ENCODE data around the gene SPATS2. TPM values are rescaled to one million over a fixed set of nuclear protein-coding genes. Genes with fewer than 3 reads are reported as not detected.
A peak's percentile ranks its signal among the peaks of the same experiment; 100 is the strongest.
"Not testable (repeated sequence)": the region's sequence is repeated elsewhere in the genome, so short reads cannot be mapped to it uniquely, and the experiment has no call there.

Gene SPATS2
- 43.5 and 50.7 TPM in 2 replicates for total RNA-seq (2014; rRNA removed; shearing (Covaris generic); ENCODE audit: low replicate concordance)

- peak within 1 kb of the TSS; percentile 80 for H3K4me2 ChIP-seq (ENCODE audit: low read depth, low read length, poor library complexity, severe bottlenecking)
- H3K9ac ChIP-seq (ENCODE audit: low read length), result peak within 1 kb of the TSS; percentile 97
- peaks cover 37% of the 10 kb centered on the region for H3K4me1 ChIP-seq (ENCODE audit: low read length)
- H3K79me2 ChIP-seq (ENCODE audit: low read length), result peaks cover 51% of the 10 kb centered on the region
- no peaks in the 10 kb centered on the region; the same call in 1 of the 2 replicates for H4K20me1 ChIP-seq (ENCODE audit: insufficient read depth, low read depth, low read length)
- no peaks in the 10 kb centered on the region for H3K9me2 ChIP-seq (replicated peaks; ENCODE audit: insufficient read depth, low read length)
- no peaks in the 10 kb centered on the region for H3K27me3 ChIP-seq (ENCODE audit: low read length)
- DNase-seq, result no peak
- peak within 1 kb of the TSS; percentile 88 for H3K27ac ChIP-seq (ENCODE audit: low read length)
- H3K4me3 ChIP-seq (ENCODE audit: low read length), result peak within 1 kb of the TSS; percentile 66
- no peaks in the 10 kb centered on the region for H3K9me3 ChIP-seq (ENCODE audit: low read length)
- H3K36me3 ChIP-seq (ENCODE audit: insufficient read depth, low read length), result peaks cover 15% of the 10 kb centered on the region
- H2AFZ ChIP-seq (ENCODE audit: low read length), result peak within 1 kb of the TSS; percentile 89; the same call in 1 of the 2 replicates
Measured at GRCh38 chr12:49367381-49368239, at the start of gene SPATS2. SPATS2 (plus strand) TSS chr12:49367462; CDS start chr12:49461013, 93,551 bp downstream.

- not testable (repeated sequence) for DNase-seq; H4K20me1 ChIP-seq (ENCODE audit: insufficient read depth, low read depth, low read length); H3K4me3 ChIP-seq (ENCODE audit: low read length); H3K9ac ChIP-seq (ENCODE audit: low read length); H3K27me3 ChIP-seq (ENCODE audit: low read length); H3K9me2 ChIP-seq (replicated peaks; ENCODE audit: insufficient read depth, low read length); H3K4me2 ChIP-seq (ENCODE audit: low read depth, low read length, poor library complexity, severe bottlenecking); H3K27ac ChIP-seq (ENCODE audit: low read length); H3K9me3 ChIP-seq (ENCODE audit: low read length); H3K36me3 ChIP-seq (ENCODE audit: insufficient read depth, low read length); H2AFZ ChIP-seq (ENCODE audit: low read length)
- Histone ChIP-seq H3K4me1 (ENCODE audit: low read length) (peaks cover 17% of the 10 kb centered on the region), H3K79me2 (ENCODE audit: low read length) (peaks cover 14% of the 10 kb centered on the region)
Measured at GRCh38 chr12:49320411-49321103, 46.7 kb upstream of the SPATS2 start.

- Histone ChIP-seq H3K27me3 (ENCODE audit: low read length) (no peaks in the 10 kb centered on the region), H3K9me3 (ENCODE audit: low read length) (no peaks in the 10 kb centered on the region), H3K79me2 (ENCODE audit: low read length) (peaks cover 14% of the 10 kb centered on the region), H3K27ac (ENCODE audit: low read length) (no peak overlapping the region), H3K36me3 (ENCODE audit: insufficient read depth, low read length) (peaks cover 8% of the 10 kb centered on the region; the same call in 1 of the 2 replicates), H2AFZ (ENCODE audit: low read length) (peak overlapping the region; percentile 87; the same call in 1 of the 2 replicates), H3K4me2 (ENCODE audit: low read depth, low read length, poor library complexity, severe bottlenecking) (peak overlapping the region; percentile 74), H3K9me2 (replicated peaks; ENCODE audit: insufficient read depth, low read length) (no peaks in the 10 kb centered on the region), H3K4me3 (ENCODE audit: low read length) (peak overlapping the region; percentile 81), H3K4me1 (ENCODE audit: low read length) (peaks cover 17% of the 10 kb centered on the region), H4K20me1 (ENCODE audit: insufficient read depth, low read depth, low read length) (no peaks in the 10 kb centered on the region), H3K9ac (ENCODE audit: low read length) (peak overlapping the region; percentile 74)
- no peak for DNase-seq
Measured at GRCh38 chr12:49322367-49322707, 44.9 kb upstream of the SPATS2 start.

- Histone ChIP-seq H3K79me2 (ENCODE audit: low read length) (peaks cover 14% of the 10 kb centered on the region), H2AFZ (ENCODE audit: low read length) (peak within 1 kb of the TSS; percentile 87), H4K20me1 (ENCODE audit: insufficient read depth, low read depth, low read length) (no peaks in the 10 kb centered on the region), H3K9me2 (replicated peaks; ENCODE audit: insufficient read depth, low read length) (no peaks in the 10 kb centered on the region), H3K4me3 (ENCODE audit: low read length) (peak within 1 kb of the TSS; percentile 81), H3K9ac (ENCODE audit: low read length) (peak within 1 kb of the TSS; percentile 86), H3K27ac (ENCODE audit: low read length) (peak within 1 kb of the TSS; percentile 56), H3K4me1 (ENCODE audit: low read length) (peaks cover 17% of the 10 kb centered on the region), H3K36me3 (ENCODE audit: insufficient read depth, low read length) (peaks cover 10% of the 10 kb centered on the region; the same call in 1 of the 2 replicates), H3K4me2 (ENCODE audit: low read depth, low read length, poor library complexity, severe bottlenecking) (peak within 1 kb of the TSS; percentile 94), H3K27me3 (ENCODE audit: low read length) (no peaks in the 10 kb centered on the region), H3K9me3 (ENCODE audit: low read length) (no peaks in the 10 kb centered on the region)
- DNase-seq, result peak; percentile 99
Measured at GRCh38 chr12:49322708-49323523, 44.3 kb upstream of the SPATS2 start, which contains the start of gene TROAP. TROAP (plus strand) TSS chr12:49323255; CDS start chr12:49323609, 354 bp downstream.

- Histone ChIP-seq H3K4me3 (ENCODE audit: low read length) (peak overlapping the region; percentile 81), H3K27ac (ENCODE audit: low read length) (peak overlapping the region; percentile 56), H3K36me3 (ENCODE audit: insufficient read depth, low read length) (peaks cover 10% of the 10 kb centered on the region; the same call in 1 of the 2 replicates)
Measured at GRCh38 chr12:49323524-49324097, 43.7 kb upstream of the SPATS2 start.

GRCh38 chr12:49325606-49326005 is 41.7 kb upstream of the SPATS2 start:
- Histone ChIP-seq H3K4me2 (ENCODE audit: low read depth, low read length, poor library complexity, severe bottlenecking) (no peak overlapping the region), H3K4me1 (ENCODE audit: low read length) (peaks cover 17% of the 10 kb centered on the region), H3K9ac (ENCODE audit: low read length) (no peak overlapping the region; the same call in 1 of the 2 replicates), H4K20me1 (ENCODE audit: insufficient read depth, low read depth, low read length) (no peaks in the 10 kb centered on the region), H2AFZ (ENCODE audit: low read length) (no peak overlapping the region), H3K27ac (ENCODE audit: low read length) (no peak overlapping the region), H3K79me2 (ENCODE audit: low read length) (peaks cover 14% of the 10 kb centered on the region), H3K4me3 (ENCODE audit: low read length) (no peak overlapping the region), H3K9me3 (ENCODE audit: low read length) (no peaks in the 10 kb centered on the region), H3K27me3 (ENCODE audit: low read length) (no peaks in the 10 kb centered on the region), H3K9me2 (replicated peaks; ENCODE audit: insufficient read depth, low read length) (no peaks in the 10 kb centered on the region), H3K36me3 (ENCODE audit: insufficient read depth, low read length) (peaks cover 10% of the 10 kb centered on the region; the same call in 1 of the 2 replicates)
- no peak for DNase-seq

More at GRCh38 chr12:49323524-49324097, 43.7 kb upstream of the SPATS2 start:
- peaks cover 14% of the 10 kb centered on the region for H3K79me2 ChIP-seq (ENCODE audit: low read length)
- H3K9me3 ChIP-seq (ENCODE audit: low read length), result no peaks in the 10 kb centered on the region
- H2AFZ ChIP-seq (ENCODE audit: low read length), result peak overlapping the region; percentile 71; the same call in 1 of the 2 replicates
- DNase-seq, result no peak
- H3K9ac ChIP-seq (ENCODE audit: low read length), result peak overlapping the region; percentile 86
- H3K9me2 ChIP-seq (replicated peaks; ENCODE audit: insufficient read depth, low read length), result no peaks in the 10 kb centered on the region
- H3K4me1 ChIP-seq (ENCODE audit: low read length), result peaks cover 17% of the 10 kb centered on the region
- H3K4me2 ChIP-seq (ENCODE audit: low read depth, low read length, poor library complexity, severe bottlenecking), result peak overlapping the region; percentile 94
- H4K20me1 ChIP-seq (ENCODE audit: insufficient read depth, low read depth, low read length), result no peaks in the 10 kb centered on the region
- no peaks in the 10 kb centered on the region for H3K27me3 ChIP-seq (ENCODE audit: low read length)

- Histone ChIP-seq H3K27ac (ENCODE audit: low read length) (no peak overlapping the region), H3K9me3 (ENCODE audit: low read length) (no peaks in the 10 kb centered on the region), H3K4me2 (ENCODE audit: low read depth, low read length, poor library complexity, severe bottlenecking) (no peak overlapping the region), H3K27me3 (ENCODE audit: low read length) (no peaks in the 10 kb centered on the region), H2AFZ (ENCODE audit: low read length) (no peak overlapping the region), H3K36me3 (ENCODE audit: insufficient read depth, low read length) (peaks cover 10% of the 10 kb centered on the region; the same call in 1 of the 2 replicates), H3K9me2 (replicated peaks; ENCODE audit: insufficient read depth, low read length) (no peaks in the 10 kb centered on the region), H3K9ac (ENCODE audit: low read length) (no peak overlapping the region), H3K4me3 (ENCODE audit: low read length) (no peak overlapping the region), H4K20me1 (ENCODE audit: insufficient read depth, low read depth, low read length) (no peaks in the 10 kb centered on the region), H3K79me2 (ENCODE audit: low read length) (peaks cover 14% of the 10 kb centered on the region), H3K4me1 (ENCODE audit: low read length) (peaks cover 11% of the 10 kb centered on the region)
- DNase-seq, result no peak
Measured at GRCh38 chr12:49327368-49327767, 39.9 kb upstream of the SPATS2 start.
